Neural crest cell (in vitro differentiated cells): ENCODE data around the gene LRRC36. TPM values are rescaled to one million over a fixed set of nuclear protein-coding genes. Genes with fewer than 3 reads are reported as not detected.

Source experiments
- DNase-seq: peaks from one replicate; pipeline ENCODE4 v3.0.0; 2021; ENCODE audit warnings: low read depth, mixed read lengths, low spot score
- H3K27ac Mint-ChIP-seq: one replicate; pipeline ENCODE4 v1.8.0; 2021; ENCODE audit warnings: mild to moderate bottlenecking, mixed read lengths; ENCODE audit not compliant: unreplicated experiment
- H3K27me3 Mint-ChIP-seq: 2 replicates; pipeline ENCODE4 v1.8.0; 2021; ENCODE audit warnings: low read depth, mild to moderate bottlenecking, mixed read lengths
- H3K36me3 Mint-ChIP-seq: 2 replicates; pipeline ENCODE4 v1.8.0; 2021; ENCODE audit warnings: low read depth, mild to moderate bottlenecking, mixed read lengths
- H3K4me1 Mint-ChIP-seq: 2 replicates; pipeline ENCODE4 v1.8.0; 2021; ENCODE audit warnings: mixed read lengths
- H3K4me3 Mint-ChIP-seq: one replicate; pipeline ENCODE4 v1.8.0; 2021; ENCODE audit warnings: mild to moderate bottlenecking, mixed read lengths
- H3K9me3 Mint-ChIP-seq: 2 replicates; pipeline ENCODE4 v1.8.0; 2021; ENCODE audit warnings: mixed read lengths
- total RNA-seq: library from RNA; stranded (reverse); gene quantifications from 2 replicates; pipeline ENCODE4 v1.2.1, GENCODE V29; 2021
- TF ChIP-seq, protein P1 (sequence below): fragments of 200-600 bp; sonication (generic); conservative IDR thresholded peaks from 2 replicates; pipeline ENCODE4 v1.5.0; 2021; ENCODE audit warnings: antibody characterized with exemption, mild to moderate bottlenecking

Gene LRRC36
- total RNA-seq, 1 donor from 2014 or later = 0.21 TPM

DNA sequence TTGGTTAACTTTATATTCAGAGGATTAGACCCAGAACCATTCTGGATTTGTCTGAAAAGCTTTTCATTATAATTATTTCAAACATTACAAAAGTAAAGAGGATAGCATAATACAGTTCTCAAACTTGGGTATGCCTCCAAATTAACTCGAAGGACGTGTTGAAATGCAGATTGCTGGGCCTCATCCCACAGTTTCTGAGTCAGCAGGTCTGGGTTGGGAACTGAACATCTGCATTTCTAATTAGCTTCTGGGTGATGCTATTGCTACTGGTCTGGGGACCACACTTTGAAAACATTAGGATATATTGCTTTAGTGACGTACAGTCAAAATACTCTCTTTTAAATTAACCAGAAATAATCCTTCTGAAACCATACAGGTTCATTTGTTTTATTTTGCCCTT lies 56.7 kb downstream of the LRRC36 start:
- DNase-seq = no peak
- Mint-ChIP-seq H3K27me3 (peaks cover 5% of the 10 kb centered on the region), H3K9me3 (no peaks in the 10 kb centered on the region), H3K36me3 (no peaks in the 10 kb centered on the region), H3K27ac (no peak overlapping the region), H3K4me3 (no peak overlapping the region), H3K4me1 (no peaks in the 10 kb centered on the region)
- TF ChIP-seq, protein P1, sequence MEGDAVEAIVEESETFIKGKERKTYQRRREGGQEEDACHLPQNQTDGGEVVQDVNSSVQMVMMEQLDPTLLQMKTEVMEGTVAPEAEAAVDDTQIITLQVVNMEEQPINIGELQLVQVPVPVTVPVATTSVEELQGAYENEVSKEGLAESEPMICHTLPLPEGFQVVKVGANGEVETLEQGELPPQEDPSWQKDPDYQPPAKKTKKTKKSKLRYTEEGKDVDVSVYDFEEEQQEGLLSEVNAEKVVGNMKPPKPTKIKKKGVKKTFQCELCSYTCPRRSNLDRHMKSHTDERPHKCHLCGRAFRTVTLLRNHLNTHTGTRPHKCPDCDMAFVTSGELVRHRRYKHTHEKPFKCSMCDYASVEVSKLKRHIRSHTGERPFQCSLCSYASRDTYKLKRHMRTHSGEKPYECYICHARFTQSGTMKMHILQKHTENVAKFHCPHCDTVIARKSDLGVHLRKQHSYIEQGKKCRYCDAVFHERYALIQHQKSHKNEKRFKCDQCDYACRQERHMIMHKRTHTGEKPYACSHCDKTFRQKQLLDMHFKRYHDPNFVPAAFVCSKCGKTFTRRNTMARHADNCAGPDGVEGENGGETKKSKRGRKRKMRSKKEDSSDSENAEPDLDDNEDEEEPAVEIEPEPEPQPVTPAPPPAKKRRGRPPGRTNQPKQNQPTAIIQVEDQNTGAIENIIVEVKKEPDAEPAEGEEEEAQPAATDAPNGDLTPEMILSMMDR = no peak

DNA sequence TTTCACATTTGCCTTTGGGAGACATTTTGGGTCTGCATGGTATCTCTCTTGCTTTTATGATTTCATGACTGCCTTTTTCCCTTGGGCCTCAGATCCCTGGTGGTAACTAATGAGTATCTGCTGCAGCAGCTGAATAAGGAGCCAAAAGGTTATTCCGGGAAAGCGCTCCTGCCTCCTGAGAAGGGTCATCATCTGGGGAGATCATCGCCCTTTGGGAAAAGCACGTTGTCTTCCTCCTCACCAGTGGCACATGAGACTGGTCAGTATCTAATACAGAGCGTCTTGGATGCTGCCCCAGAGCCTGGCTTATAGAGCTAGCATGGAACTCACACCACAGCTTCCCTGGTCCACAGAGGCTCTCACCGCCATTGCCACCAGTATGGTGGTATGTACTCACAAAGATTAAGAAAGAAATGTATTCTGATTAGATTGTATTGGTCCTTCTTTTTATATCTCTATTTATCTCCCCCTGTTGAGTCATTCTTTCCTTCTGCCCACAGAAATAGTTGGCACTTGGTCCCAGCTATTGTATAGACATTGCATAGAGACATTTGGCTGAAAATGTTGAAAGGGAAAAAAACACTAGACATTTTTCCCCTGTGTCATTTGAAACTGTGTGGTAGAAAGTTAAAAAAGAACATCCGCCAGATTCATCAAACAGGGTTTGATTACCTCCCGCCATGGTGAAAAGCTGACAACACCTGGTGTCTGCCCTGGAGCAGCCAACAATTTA lies 58.3 kb downstream of the LRRC36 start:
- H3K27me3 Mint-ChIP-seq = peaks cover 9% of the 10 kb centered on the region
- H3K4me3 Mint-ChIP-seq = no peak overlapping the region
- TF ChIP-seq, protein P1 = no peak
- DNase-seq = no peak
- no peak overlapping the region for H3K27ac Mint-ChIP-seq
- peaks cover 5% of the 10 kb centered on the region for H3K4me1 Mint-ChIP-seq
- H3K36me3 Mint-ChIP-seq = no peaks in the 10 kb centered on the region
- no peaks in the 10 kb centered on the region for H3K9me3 Mint-ChIP-seq

DNA sequence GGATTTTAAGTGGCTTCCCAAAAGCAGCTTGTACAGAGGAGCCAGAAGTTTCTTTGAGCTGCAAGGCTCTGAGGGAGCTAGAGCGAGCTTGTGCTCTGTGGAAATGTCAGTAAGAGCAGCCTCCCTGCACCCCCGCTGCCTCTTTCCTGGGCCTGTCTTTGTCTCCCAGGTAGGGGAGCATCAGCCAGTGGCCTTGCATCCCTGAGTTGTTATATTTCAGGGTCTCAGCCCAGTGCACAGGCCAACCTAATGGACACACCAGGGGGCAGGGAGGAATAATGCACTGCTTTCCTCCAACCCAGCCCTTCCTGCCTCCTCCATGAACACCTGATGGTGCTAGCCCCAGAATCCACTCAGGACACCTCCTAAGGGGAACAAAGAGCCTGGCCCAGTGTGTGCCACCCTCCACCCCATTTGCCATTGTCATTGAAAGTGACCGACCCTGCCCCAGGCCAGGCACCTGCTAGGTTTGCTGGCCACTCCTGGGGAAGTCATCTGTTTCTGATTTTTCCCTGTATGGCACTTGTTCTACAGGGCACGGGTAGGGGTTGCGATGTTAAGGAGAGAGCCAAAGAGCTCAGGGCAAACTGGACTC lies 60.3 kb downstream of the LRRC36 start:
- no peak overlapping the region for H3K4me3 Mint-ChIP-seq
- no peaks in the 10 kb centered on the region for H3K36me3 Mint-ChIP-seq
- no peaks in the 10 kb centered on the region for H3K9me3 Mint-ChIP-seq
- H3K27ac Mint-ChIP-seq = peak overlapping the region; percentile 46
- H3K4me1 Mint-ChIP-seq = peaks cover 9% of the 10 kb centered on the region
- TF ChIP-seq, protein P1 = no peak
- no peak for DNase-seq
- peaks cover 13% of the 10 kb centered on the region for H3K27me3 Mint-ChIP-seq

DNA sequence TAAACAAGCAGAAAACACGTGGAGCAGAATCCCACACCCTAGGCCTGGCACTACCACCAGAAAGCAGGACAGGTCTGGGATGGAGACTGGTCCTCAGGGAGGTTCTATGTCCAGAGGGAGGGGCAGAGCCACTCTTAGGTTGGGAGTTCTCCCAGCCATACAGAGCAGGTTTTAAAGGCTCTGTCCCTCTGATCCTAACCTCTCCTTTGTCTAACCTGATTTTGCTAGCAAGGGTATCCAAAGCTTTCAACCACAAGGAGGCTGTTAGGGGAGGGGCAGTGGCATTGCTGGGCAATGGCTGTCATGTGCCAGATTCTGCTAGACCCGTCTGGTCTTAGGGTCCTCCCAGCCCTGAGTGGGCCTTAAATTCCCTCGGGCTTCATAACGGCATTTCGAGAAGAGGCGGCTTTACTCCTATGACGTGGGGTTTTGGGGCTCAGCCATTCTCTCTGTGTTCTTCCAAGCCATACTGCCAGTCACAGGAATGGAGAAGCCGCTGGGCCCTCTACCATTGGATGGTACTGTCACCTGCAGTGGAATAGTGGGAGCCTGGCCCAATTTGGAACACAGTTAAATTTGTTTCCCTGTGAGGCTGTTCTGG lies 61.0 kb downstream of the LRRC36 start:
- peaks cover 13% of the 10 kb centered on the region for H3K4me1 Mint-ChIP-seq
- no peaks in the 10 kb centered on the region for H3K36me3 Mint-ChIP-seq
- no peak overlapping the region for H3K4me3 Mint-ChIP-seq
- DNase-seq = no peak
- peak overlapping the region; percentile 46 for H3K27ac Mint-ChIP-seq
- TF ChIP-seq, protein P1 = no peak
- no peaks in the 10 kb centered on the region for H3K9me3 Mint-ChIP-seq
- peaks cover 19% of the 10 kb centered on the region for H3K27me3 Mint-ChIP-seq

DNA sequence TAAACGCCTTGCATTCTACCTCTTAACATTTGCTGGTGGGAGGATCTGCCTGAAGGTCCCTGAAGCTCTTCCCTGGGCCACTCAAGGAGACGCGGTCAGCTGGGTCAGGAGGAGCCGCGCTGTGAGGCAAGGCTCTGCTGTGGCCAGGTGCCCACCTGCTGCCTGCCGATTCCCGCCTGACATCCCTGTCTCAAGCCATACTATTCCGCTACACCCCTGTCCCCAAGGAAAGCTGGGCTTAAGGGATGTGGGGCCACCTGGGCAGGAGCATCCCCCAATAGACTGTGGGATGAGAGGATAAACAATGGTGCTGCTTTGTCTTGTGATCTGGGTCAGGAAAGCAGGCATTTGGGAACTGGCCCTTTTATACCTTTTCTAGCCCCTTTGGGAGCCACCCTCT lies 61.6 kb downstream of the LRRC36 start:
- H3K9me3 Mint-ChIP-seq = no peaks in the 10 kb centered on the region
- TF ChIP-seq, protein P1 = no peak
- H3K36me3 Mint-ChIP-seq = no peaks in the 10 kb centered on the region
- peaks cover 23% of the 10 kb centered on the region for H3K27me3 Mint-ChIP-seq
- no peak overlapping the region for H3K27ac Mint-ChIP-seq
- no peak for DNase-seq
- peaks cover 14% of the 10 kb centered on the region for H3K4me1 Mint-ChIP-seq
- H3K4me3 Mint-ChIP-seq = no peak overlapping the region
